Tibial nerve (tissue), 3 donors: ENCODE measurements around the gene ZNF366.

Source experiments
- POLR2A ChIP-seq, 2 donors: fragments of 450-650 bp; IDR thresholded peaks; one replicate each; pipeline ENCODE4 v1.6.1; 2017; ENCODE audit warnings: antibody characterized with exemption in 2 of 2, mild to moderate bottlenecking in 2 of 2, moderate library complexity in 2 of 2
- TF ChIP-seq, protein P1 (sequence below), 5 experiments: fragments of 200-600 bp in 3 of 5; fragments of 450-650 bp in 2 of 5; sonication (generic) in 3 of 5; IDR thresholded peaks; one replicate each; pipeline ENCODE4 v1.5.1; 2016 to 2019; ENCODE audit warnings: antibody characterized with exemption in 5 of 5, mild to moderate bottlenecking in 3 of 5, moderate library complexity in 2 of 5

GRCh38 chr5:72486371-72486770 is 20.8 kb downstream of the ZNF366 start:
- TF ChIP-seq POLR2A (IDR thresholded peaks at IDR 0.05): no peak
- TF ChIP-seq, protein P1, sequence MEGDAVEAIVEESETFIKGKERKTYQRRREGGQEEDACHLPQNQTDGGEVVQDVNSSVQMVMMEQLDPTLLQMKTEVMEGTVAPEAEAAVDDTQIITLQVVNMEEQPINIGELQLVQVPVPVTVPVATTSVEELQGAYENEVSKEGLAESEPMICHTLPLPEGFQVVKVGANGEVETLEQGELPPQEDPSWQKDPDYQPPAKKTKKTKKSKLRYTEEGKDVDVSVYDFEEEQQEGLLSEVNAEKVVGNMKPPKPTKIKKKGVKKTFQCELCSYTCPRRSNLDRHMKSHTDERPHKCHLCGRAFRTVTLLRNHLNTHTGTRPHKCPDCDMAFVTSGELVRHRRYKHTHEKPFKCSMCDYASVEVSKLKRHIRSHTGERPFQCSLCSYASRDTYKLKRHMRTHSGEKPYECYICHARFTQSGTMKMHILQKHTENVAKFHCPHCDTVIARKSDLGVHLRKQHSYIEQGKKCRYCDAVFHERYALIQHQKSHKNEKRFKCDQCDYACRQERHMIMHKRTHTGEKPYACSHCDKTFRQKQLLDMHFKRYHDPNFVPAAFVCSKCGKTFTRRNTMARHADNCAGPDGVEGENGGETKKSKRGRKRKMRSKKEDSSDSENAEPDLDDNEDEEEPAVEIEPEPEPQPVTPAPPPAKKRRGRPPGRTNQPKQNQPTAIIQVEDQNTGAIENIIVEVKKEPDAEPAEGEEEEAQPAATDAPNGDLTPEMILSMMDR (IDR thresholded peaks at IDR 0.05): no peak
